K562 (cell line): ENCODE results near the gene PRELID3B. TPM values are rescaled to one million over a fixed set of nuclear protein-coding genes. Genes with fewer than 3 reads are reported as not detected.

Experiments
- BCL6 ChIP-seq: fragments of 250-450 bp; sonication (Bioruptor Pico); IDR thresholded peaks from 2 replicates; pipeline ENCODE4 v1.4.0; 2020
- BCOR ChIP-seq: fragments of 450-650 bp; IDR thresholded peaks from 2 replicates; pipeline ENCODE4 v1.6.1; 2016
- BMI1 ChIP-seq: fragments of 150-350 bp; IDR thresholded peaks from 2 replicates; pipeline ENCODE4 v1.6.1; 2014; ENCODE audit warnings: low read length
- FUS ChIP-seq: fragments of 200-400 bp; formaldehyde crosslinking; optimal IDR thresholded peaks from 2 replicates; pipeline ENCODE3; 2017; ENCODE audit warnings: low read depth, low read length
- GABPB1 ChIP-seq: sonication (generic); formaldehyde crosslinking; IDR thresholded peaks from 2 replicates; pipeline ENCODE4 v1.8.0; 2022; ENCODE audit warnings: mild to moderate bottlenecking, missing genetic modification reagents
- GATAD2B ChIP-seq: fragments of 450-650 bp; IDR thresholded peaks from 2 replicates; pipeline ENCODE4 v1.6.1; 2017; ENCODE audit warnings: mild to moderate bottlenecking, borderline replicate concordance
- ILF3 ChIP-seq: fragments of 450-650 bp; IDR thresholded peaks from 2 replicates; pipeline ENCODE4 v1.6.1; 2018; ENCODE audit warnings: antibody characterized with exemption, mild to moderate bottlenecking, moderate library complexity, borderline replicate concordance
- KLF6 ChIP-seq: fragments of 250-450 bp; sonication (Bioruptor Pico); IDR thresholded peaks from 2 replicates; pipeline ENCODE4 v1.4.0; 2020; ENCODE audit warnings: mild to moderate bottlenecking, moderate library complexity, borderline replicate concordance
- MAZ ChIP-seq, 2 experiments: fragments of 450-650 bp in 1 of 2; sonication (generic) in 1 of 2; formaldehyde crosslinking; IDR thresholded peaks in 1 of 2; conservative IDR thresholded peaks in 1 of 2; 2 replicates each; pipeline versions ENCODE4 v1.4.0 to v1.5.0; 2020; ENCODE audit warnings: mild to moderate bottlenecking in 1 of 2, missing genetic modification reagents in 1 of 2
- NFIX ChIP-seq: fragments of 250-450 bp; sonication (Bioruptor Pico); IDR thresholded peaks from 2 replicates; pipeline ENCODE4 v1.4.0; 2020; ENCODE audit warnings: low read depth, mild to moderate bottlenecking, moderate library complexity
- PRMT5 ChIP-seq: sonication (generic); formaldehyde crosslinking; IDR thresholded peaks from 2 replicates; pipeline ENCODE4 v1.5.0; 2020; ENCODE audit warnings: missing genetic modification reagents
- SMAD2 ChIP-seq: fragments of 150-350 bp; IDR thresholded peaks from 2 replicates; pipeline ENCODE4 v1.6.1; 2014; ENCODE audit warnings: low read depth, mild to moderate bottlenecking, low read length
- SMARCC2 ChIP-seq: fragments of 450-650 bp; IDR thresholded peaks from 2 replicates; pipeline ENCODE4 v1.6.1; 2017; ENCODE audit warnings: antibody characterized with exemption, moderate library complexity, mild to moderate bottlenecking, low read depth
- TCFL5 ChIP-seq: fragments of 250-450 bp; sonication (Bioruptor Pico); conservative IDR thresholded peaks from 2 replicates; pipeline ENCODE4 v1.6.1; 2021; ENCODE audit warnings: mild to moderate bottlenecking, moderate library complexity, matching md5 sums
- XRCC5 ChIP-seq: fragments of 200-400 bp; formaldehyde crosslinking; IDR thresholded peaks from 2 replicates; pipeline ENCODE4 v1.6.1; 2017; ENCODE audit warnings: low read depth, mild to moderate bottlenecking, low read length
- YBX1 ChIP-seq: fragments of 450-650 bp; IDR thresholded peaks from 2 replicates; pipeline ENCODE4 v1.7.1; 2016; ENCODE audit warnings: mild to moderate bottlenecking
- ZC3H8 ChIP-seq: fragments of 450-650 bp; IDR thresholded peaks from 2 replicates; pipeline ENCODE4 v1.6.1; 2017
- ZNF212 ChIP-seq: fragments of 450-650 bp; formaldehyde crosslinking; IDR thresholded peaks from 2 replicates; pipeline ENCODE4 v1.4.0; 2020; ENCODE audit warnings: mild to moderate bottlenecking
- ZNF217 ChIP-seq: sonication (generic); formaldehyde crosslinking; IDR thresholded peaks from 2 replicates; pipeline ENCODE4 v1.8.0; 2022; ENCODE audit warnings: mild to moderate bottlenecking, missing genetic modification reagents
- ZNF41 ChIP-seq: fragments of 250-450 bp; sonication (Bioruptor Pico); conservative IDR thresholded peaks from 2 replicates; pipeline ENCODE4 v1.4.0; 2020; ENCODE audit warnings: mild to moderate bottlenecking
- polyA plus RNA-seq, 8 experiments: library from polyadenylated mRNA; depleted of rRNA in 4 of 8; stranded (reverse) in 5 of 8; unstranded in 3 of 8; fragments of >200 nt; fragmentation: Nextera tagmentation in 2 of 8; fragmentation: Illumina TruSeq in 1 of 8; extraction: Ambion mirVana in 2 of 8; extraction: Trizol in 1 of 8; gene quantifications; 2 replicates each; pipeline versions ENCODE4 v1.2.1 to v1.2.3, GENCODE V29; 2011 to 2014; ENCODE audit warnings: inconsistent platforms in 1 of 8, missing spikeins in 1 of 8
- total RNA-seq, 7 experiments: library from RNA; depleted of rRNA in 6 of 7; stranded (reverse); fragments of >200 nt in 6 of 7; fragmentation: Illumina TruSeq in 2 of 7; extraction: Trizol in 2 of 7; gene quantifications; 2 replicates each; pipeline versions ENCODE4 v1.2.1 to v1.2.3, GENCODE V29; 2011 to 2021; ENCODE audit warnings: low replicate concordance in 1 of 7
- TF ChIP-seq, protein P1 (sequence below): sonication (generic); formaldehyde crosslinking; IDR thresholded peaks from 2 replicates; pipeline ENCODE4 v1.8.1; 2022; ENCODE audit warnings: missing genetic modification reagents
- TF ChIP-seq, protein P2 (sequence below): fragments of 250-450 bp; sonication (Bioruptor Pico); IDR thresholded peaks from 2 replicates; pipeline ENCODE4 v1.5.1; 2021; ENCODE audit warnings: mild to moderate bottlenecking
- TF ChIP-seq, protein P3 (sequence below), 2 experiments: fragments of 450-650 bp in 1 of 2; sonication (generic) in 1 of 2; formaldehyde crosslinking; conservative IDR thresholded peaks; 2 replicates each; pipeline versions ENCODE4 v1.4.0 to v1.8.1; 2020 to 2022; ENCODE audit warnings: mild to moderate bottlenecking in 1 of 2, missing genetic modification reagents in 1 of 2
- TF ChIP-seq, protein P4 (sequence below): fragments of 250-450 bp; sonication (Bioruptor Pico); IDR thresholded peaks from 2 replicates; pipeline ENCODE4 v1.8.0; 2022; ENCODE audit warnings: inconsistent platforms
- TF ChIP-seq, protein P5 (sequence below), 2 experiments: fragments of 450-650 bp; conservative IDR thresholded peaks; 2 replicates each; pipeline ENCODE4 v1.6.1; 2017; ENCODE audit warnings: mild to moderate bottlenecking in 2 of 2, moderate library complexity in 2 of 2

The PRELID3B gene
- total and polyA plus RNA-seq, 9 of the 15 experiments (the other 6 are each of a cell fraction or from before 2014, with no cell fraction given) = 77.0 to 186 (median 101) TPM

DNA sequence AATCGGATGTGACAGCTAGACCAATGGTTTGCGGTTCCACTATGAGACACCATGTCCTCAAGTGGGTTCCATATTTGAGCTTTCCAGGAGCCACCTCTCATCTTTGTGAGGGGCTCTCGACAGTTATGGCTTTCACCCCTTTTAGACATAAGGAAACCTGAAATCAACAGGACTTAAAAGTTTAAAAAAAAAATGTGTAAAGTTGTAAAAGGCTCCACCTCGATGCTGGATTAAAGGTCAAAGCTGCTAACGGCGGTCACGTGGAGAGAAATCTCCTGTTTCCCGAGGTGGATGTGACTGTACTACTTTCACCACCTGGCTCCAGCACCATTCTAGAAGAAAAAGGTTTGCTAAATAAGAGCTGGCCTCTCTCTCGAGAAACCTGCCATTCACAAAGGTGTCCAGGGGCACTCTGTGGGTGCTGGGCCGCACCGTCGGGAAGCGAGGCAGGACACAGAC lies 11.0 kb downstream of the PRELID3B start (continued):
- TF ChIP-seq TCFL5 (CRISPR knock-in tag) (no peak), SMAD2 (no peak), GABPB1 (CRISPR knock-in tag) (no peak), ZNF41 (CRISPR knock-in tag) (no peak), SMARCC2 (no peak), BCL6 (CRISPR knock-in tag) (no peak), KLF6 (CRISPR knock-in tag) (no peak), GATAD2B (no peak), PRMT5 (no peak), ZC3H8 (no peak), ILF3 (no peak), NFIX (CRISPR knock-in tag) (no peak), YBX1 (no peak), XRCC5 (0 out of 2 replicates have a peak, but pooled peaks have one; percentile 21), MAZ (CRISPR knock-in tag; conservative IDR thresholded peaks at IDR 0.05 in 1 of 2, IDR thresholded peaks at IDR 0.05 in 1 of 2) (no peak), BMI1 (no peak), BCOR (no peak), FUS (no peak), ZNF212 (0 out of 2 replicates have a peak, but pooled peaks have one; percentile 83), ZNF217 (no peak)
- TF ChIP-seq, protein P1, sequence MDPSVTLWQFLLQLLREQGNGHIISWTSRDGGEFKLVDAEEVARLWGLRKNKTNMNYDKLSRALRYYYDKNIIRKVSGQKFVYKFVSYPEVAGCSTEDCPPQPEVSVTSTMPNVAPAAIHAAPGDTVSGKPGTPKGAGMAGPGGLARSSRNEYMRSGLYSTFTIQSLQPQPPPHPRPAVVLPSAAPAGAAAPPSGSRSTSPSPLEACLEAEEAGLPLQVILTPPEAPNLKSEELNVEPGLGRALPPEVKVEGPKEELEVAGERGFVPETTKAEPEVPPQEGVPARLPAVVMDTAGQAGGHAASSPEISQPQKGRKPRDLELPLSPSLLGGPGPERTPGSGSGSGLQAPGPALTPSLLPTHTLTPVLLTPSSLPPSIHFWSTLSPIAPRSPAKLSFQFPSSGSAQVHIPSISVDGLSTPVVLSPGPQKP (CRISPR knock-in tag) = no peak
- TF ChIP-seq, protein P2, sequence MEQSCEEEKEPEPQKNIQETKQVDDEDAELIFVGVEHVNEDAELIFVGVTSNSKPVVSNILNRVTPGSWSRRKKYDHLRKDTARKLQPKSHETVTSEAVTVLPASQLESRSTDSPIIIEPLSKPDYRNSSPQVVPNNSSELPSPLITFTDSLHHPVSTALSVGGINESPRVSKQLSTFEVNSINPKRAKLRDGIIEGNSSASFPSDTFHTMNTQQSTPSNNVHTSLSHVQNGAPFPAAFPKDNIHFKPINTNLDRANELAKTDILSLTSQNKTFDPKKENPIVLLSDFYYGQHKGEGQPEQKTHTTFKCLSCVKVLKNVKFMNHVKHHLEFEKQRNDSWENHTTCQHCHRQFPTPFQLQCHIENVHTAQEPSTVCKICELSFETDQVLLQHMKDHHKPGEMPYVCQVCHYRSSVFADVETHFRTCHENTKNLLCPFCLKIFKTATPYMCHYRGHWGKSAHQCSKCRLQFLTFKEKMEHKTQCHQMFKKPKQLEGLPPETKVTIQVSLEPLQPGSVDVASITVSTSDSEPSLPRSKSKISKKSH (CRISPR knock-in tag) = no peak
- TF ChIP-seq, protein P3, sequence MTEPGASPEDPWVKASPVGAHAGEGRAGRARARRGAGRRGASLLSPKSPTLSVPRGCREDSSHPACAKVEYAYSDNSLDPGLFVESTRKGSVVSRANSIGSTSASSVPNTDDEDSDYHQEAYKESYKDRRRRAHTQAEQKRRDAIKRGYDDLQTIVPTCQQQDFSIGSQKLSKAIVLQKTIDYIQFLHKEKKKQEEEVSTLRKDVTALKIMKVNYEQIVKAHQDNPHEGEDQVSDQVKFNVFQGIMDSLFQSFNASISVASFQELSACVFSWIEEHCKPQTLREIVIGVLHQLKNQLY (CRISPR knock-in tag; conservative IDR thresholded peaks at IDR 0.05) = peak in 1 of 2 experiments; percentile 52; a peak in 1 of 4 replicates
- TF ChIP-seq, protein P4, sequence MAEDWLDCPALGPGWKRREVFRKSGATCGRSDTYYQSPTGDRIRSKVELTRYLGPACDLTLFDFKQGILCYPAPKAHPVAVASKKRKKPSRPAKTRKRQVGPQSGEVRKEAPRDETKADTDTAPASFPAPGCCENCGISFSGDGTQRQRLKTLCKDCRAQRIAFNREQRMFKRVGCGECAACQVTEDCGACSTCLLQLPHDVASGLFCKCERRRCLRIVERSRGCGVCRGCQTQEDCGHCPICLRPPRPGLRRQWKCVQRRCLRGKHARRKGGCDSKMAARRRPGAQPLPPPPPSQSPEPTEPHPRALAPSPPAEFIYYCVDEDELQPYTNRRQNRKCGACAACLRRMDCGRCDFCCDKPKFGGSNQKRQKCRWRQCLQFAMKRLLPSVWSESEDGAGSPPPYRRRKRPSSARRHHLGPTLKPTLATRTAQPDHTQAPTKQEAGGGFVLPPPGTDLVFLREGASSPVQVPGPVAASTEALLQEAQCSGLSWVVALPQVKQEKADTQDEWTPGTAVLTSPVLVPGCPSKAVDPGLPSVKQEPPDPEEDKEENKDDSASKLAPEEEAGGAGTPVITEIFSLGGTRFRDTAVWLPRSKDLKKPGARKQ (CRISPR knock-in tag) = no peak
- TF ChIP-seq, protein P5, sequence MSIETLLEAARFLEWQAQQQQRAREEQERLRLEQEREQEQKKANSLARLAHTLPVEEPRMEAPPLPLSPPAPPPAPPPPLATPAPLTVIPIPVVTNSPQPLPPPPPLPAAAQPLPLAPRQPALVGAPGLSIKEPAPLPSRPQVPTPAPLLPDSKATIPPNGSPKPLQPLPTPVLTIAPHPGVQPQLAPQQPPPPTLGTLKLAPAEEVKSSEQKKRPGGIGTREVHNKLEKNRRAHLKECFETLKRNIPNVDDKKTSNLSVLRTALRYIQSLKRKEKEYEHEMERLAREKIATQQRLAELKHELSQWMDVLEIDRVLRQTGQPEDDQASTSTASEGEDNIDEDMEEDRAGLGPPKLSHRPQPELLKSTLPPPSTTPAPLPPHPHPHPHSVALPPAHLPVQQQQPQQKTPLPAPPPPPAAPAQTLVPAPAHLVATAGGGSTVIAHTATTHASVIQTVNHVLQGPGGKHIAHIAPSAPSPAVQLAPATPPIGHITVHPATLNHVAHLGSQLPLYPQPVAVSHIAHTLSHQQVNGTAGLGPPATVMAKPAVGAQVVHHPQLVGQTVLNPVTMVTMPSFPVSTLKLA (conservative IDR thresholded peaks at IDR 0.05) = peak in 1 of 2 experiments; percentile 21; a peak in 2 of 4 replicates
